Placental pericyte (primary cell): ENCODE data around the gene GPR34. TPM values are rescaled to one million over a fixed set of nuclear protein-coding genes. Genes with fewer than 3 reads are reported as not detected.

Experiments used
- small RNA-seq: library from RNA; depleted of rRNA; stranded (forward); fragments of <200 nt; gene quantifications from one replicate; pipeline ENCODE3, GENCODE V24; 2012; ENCODE audit warnings: low replicate concordance
- total RNA-seq: library from RNA; depleted of rRNA; stranded (reverse); fragments of >200 nt; gene quantifications from 2 replicates; pipeline ENCODE4 v1.2.3, GENCODE V29; 2012

Gene GPR34
- 0.14 TPM in 1 of 2 replicates, not detected in the other for total RNA-seq

GRCh38 chrX:41688835-41689234 lies at the start of gene GPR34:
TSS of gene GPR34 (plus strand) at chrX:41688973. CDS start at chrX:41695634, 6,661 bp downstream.

GRCh38 chrX:41723826-41724225 lies 35.1 kb downstream of the GPR34 start, which contains the start of gene GPR82:
TSS of gene GPR82 (plus strand) at chrX:41724181. CDS start at chrX:41727027, 2,846 bp downstream.

Small RNA genes within 50 kb of the gene (small RNA-seq; reads per million reads assigned to genes)
- not detected for gene RN7SL144P

Other genes starting within 250 kb of the GPR34 start
- not detected in 2 replicates for gene NYX, start 241.6 kb upstream of the GPR34 start, total RNA-seq
- gene GPR82, start 35.2 kb downstream of the GPR34 start, total RNA-seq: not detected in 2 replicates
- 72.9 and 128 TPM in 2 replicates for gene CASK, start 234.6 kb downstream of the GPR34 start, total RNA-seq